ENCODE measurements around the gene RALGAPA2. TPM values are rescaled to one million over a fixed set of nuclear protein-coding genes. Genes with fewer than 3 reads are reported as not detected.

Gene RALGAPA2
- total RNA-seq, 1 experiment from 2014 or later: 13.4 TPM

GRCh38 chr20:20482453-20482852 lies 230.0 kb downstream of the RALGAPA2 start:
- POLR2A ChIA-PET: no interaction called here
- Histone ChIP-seq H3K36me3 (ENCODE audit: control insufficient read depth, insufficient read depth, low read length) (no peaks in the 10 kb centered on the region), H3K9me3 (ENCODE audit: control insufficient read depth, insufficient read depth, low read depth, low read length) (no peaks in the 10 kb centered on the region), H3K4me3 (ENCODE audit: low read depth in 2 of 2, low read length in 2 of 2) (no peak overlapping the region), H3K27ac (ENCODE audit: low read length) (no peak overlapping the region), H3K27me3 (ENCODE audit: control insufficient read depth, insufficient read depth, low read length) (no peaks in the 10 kb centered on the region), H3K4me1 (ENCODE audit: control insufficient read depth, insufficient read depth, low read length) (no peaks in the 10 kb centered on the region)
- in situ Hi-C loops (cut with HindIII; ENCODE audit: low pct_unique_long_range_greater_than_20kb, low sequenced_read_pairs): no loop called here
- no TSS peak for BruUV-seq (replicated peaks)
- no peak for DNase-seq (ENCODE audit: low read depth, low spot score)
- CTCF ChIA-PET: no interaction called here
- intact Hi-C loops (cut with micrococcal nuclease; ENCODE audit: unreplicated experiment): no loop called here
- TF ChIP-seq POLR2AphosphoS5 (IDR thresholded peaks at IDR 0.05; ENCODE audit: low read depth, low read length): no peak
- no peak for TF ChIP-seq REST (IDR thresholded peaks at IDR 0.05; ENCODE audit: insufficient read depth in 1 of 2, low read depth in 2 of 2, low read length in 1 of 2)
- TF ChIP-seq CTCF (IDR thresholded peaks at IDR 0.05): no peak
- no peak for TF ChIP-seq TCF7L2 (IDR thresholded peaks at IDR 0.05; ENCODE audit: low read depth, low read length)
- TF ChIP-seq SIN3A (IDR thresholded peaks at IDR 0.05; ENCODE audit: borderline replicate concordance, insufficient read depth, low read depth, low read length): no peak
- no peak for ATAC-seq

- intact Hi-C loops (cut with micrococcal nuclease; ENCODE audit: unreplicated experiment): no loop called here
- ChIA-PET POLR2A (no interaction called here), CTCF (no interaction called here)
- TF ChIP-seq TCF7L2 (IDR thresholded peaks at IDR 0.05; ENCODE audit: low read depth, low read length) (no peak), REST (IDR thresholded peaks at IDR 0.05; ENCODE audit: insufficient read depth in 1 of 2, low read depth in 2 of 2, low read length in 1 of 2) (no peak), SIN3A (IDR thresholded peaks at IDR 0.05; ENCODE audit: borderline replicate concordance, insufficient read depth, low read depth, low read length) (no peak), POLR2AphosphoS5 (IDR thresholded peaks at IDR 0.05; ENCODE audit: low read depth, low read length) (no peak), CTCF (IDR thresholded peaks at IDR 0.05) (no peak)
- no peaks in the 10 kb centered on the region for H3K4me1 ChIP-seq (ENCODE audit: control insufficient read depth, insufficient read depth, low read length)
- no peak for DNase-seq (ENCODE audit: low read depth, low spot score)
- H3K27ac ChIP-seq (ENCODE audit: low read length): no peak overlapping the region
- H3K36me3 ChIP-seq (ENCODE audit: control insufficient read depth, insufficient read depth, low read length): no peaks in the 10 kb centered on the region
- BruUV-seq (replicated peaks): no TSS peak
- ATAC-seq: no peak
- in situ Hi-C loops (cut with HindIII; ENCODE audit: low pct_unique_long_range_greater_than_20kb, low sequenced_read_pairs): no loop called here
- no peaks in the 10 kb centered on the region for H3K27me3 ChIP-seq (ENCODE audit: control insufficient read depth, insufficient read depth, low read length)
- H3K9me3 ChIP-seq (ENCODE audit: control insufficient read depth, insufficient read depth, low read depth, low read length): no peaks in the 10 kb centered on the region
- no peak overlapping the region for H3K4me3 ChIP-seq (ENCODE audit: low read depth in 2 of 2, low read length in 2 of 2)
Measured at GRCh38 chr20:20480689-20481088, 231.8 kb downstream of the RALGAPA2 start.

Measured in Panc1 (cell line).